IMR-90 (cell line): ENCODE results near the gene ARID3C. TPM values are rescaled to one million over a fixed set of nuclear protein-coding genes. Genes with fewer than 3 reads are reported as not detected.
A peak's percentile ranks its signal among the peaks of the same experiment; 100 is the strongest.

ENCODE experiments used
- ATAC-seq: fragments of 200-7000 bp; cut with Tn5 transposase; 2 replicates; pipeline ENCODE4 v1.9.1; 2020; ENCODE audit warnings: low read depth, mild to moderate bottlenecking, moderate library complexity
- BruUV-seq: library from RNA; stranded (reverse); fragments of 400-500 nt; replicated peaks from 2 replicates; lab custom pipeline; 2021; lab: Mats Ljungman, UMichigan
- CTCF ChIA-PET: fragments of 300-600 bp; formaldehyde crosslinking; extraction: SDS; loops from one replicate; lab custom pipeline; 2021; ENCODE audit warnings: antibody characterized with exemption; lab: Yijun Ruan, JAX
- POLR2A ChIA-PET: fragments of 300-600 bp; sonication (Branson Sonifier 250); formaldehyde crosslinking; loops from one replicate; lab custom pipeline; 2022; ENCODE audit warnings: antibody characterized with exemption; ENCODE audit not compliant: unreplicated experiment; lab: Charles Lee
- DNase-seq: peaks from one replicate; pipeline ENCODE4 v3.0.0; 2013
- H2AFZ ChIP-seq: replicated peaks from 2 replicates; pipeline ENCODE3; 2013; ENCODE audit warnings: low read length, mild to moderate bottlenecking; ENCODE audit not compliant: poor library complexity
- H2AK5ac ChIP-seq: 2 replicates; pipeline ENCODE4 v1.6.1; 2013; ENCODE audit warnings: low read depth, low read length, inconsistent platforms
- H2AK9ac ChIP-seq: replicated peaks from 2 replicates; pipeline ENCODE3; 2013; ENCODE audit warnings: mild to moderate bottlenecking, low read depth, low read length, moderate library complexity; ENCODE audit not compliant: poor library complexity
- H2BK120ac ChIP-seq: 2 replicates; pipeline ENCODE4 v1.6.1; 2013; ENCODE audit warnings: low read depth, low read length, inconsistent platforms
- H2BK15ac ChIP-seq: 3 replicates; pipeline ENCODE4 v1.6.1; 2013; ENCODE audit warnings: low read depth, low read length, inconsistent platforms
- H2BK20ac ChIP-seq: 2 replicates; pipeline ENCODE4 v1.6.1; 2013; ENCODE audit warnings: low read depth, mild to moderate bottlenecking, inconsistent platforms, low read length, moderate library complexity
- H2BK5ac ChIP-seq: 2 replicates; pipeline ENCODE4 v1.6.1; 2013; ENCODE audit warnings: mild to moderate bottlenecking, low read depth, low read length, inconsistent platforms; ENCODE audit not compliant: poor library complexity, severe bottlenecking
- H3K14ac ChIP-seq: replicated peaks from 2 replicates; pipeline ENCODE4 v1.6.1; 2013; ENCODE audit warnings: low read depth, low read length, inconsistent platforms
- H3K18ac ChIP-seq: 2 replicates; pipeline ENCODE4 v1.6.1; 2013; ENCODE audit warnings: low read depth, low read length, control low read depth
- H3K23ac ChIP-seq: 2 replicates; pipeline ENCODE4 v1.6.1; 2013; ENCODE audit warnings: low read depth, low read length, inconsistent platforms
- H3K27ac ChIP-seq: 2 replicates; pipeline ENCODE4 v1.5.1; 2013; ENCODE audit warnings: mild to moderate bottlenecking, control low read depth, low read length; ENCODE audit not compliant: insufficient read depth
- H3K27me3 ChIP-seq: 2 replicates; pipeline ENCODE4 v1.6.1; 2013; ENCODE audit warnings: low read length; ENCODE audit not compliant: control insufficient read depth, insufficient read depth
- H3K36me3 ChIP-seq: 2 replicates; pipeline ENCODE4 v1.6.1; 2013; ENCODE audit warnings: low read length, mixed read lengths; ENCODE audit not compliant: control insufficient read depth, insufficient read depth
- H3K4ac ChIP-seq: 2 replicates; pipeline ENCODE4 v1.6.1; 2013; ENCODE audit warnings: low read depth, low read length, inconsistent platforms
- H3K4me1 ChIP-seq: 2 replicates; pipeline ENCODE4 v1.6.1; 2013; ENCODE audit warnings: low read length, mixed read lengths; ENCODE audit not compliant: control insufficient read depth, insufficient read depth
- H3K4me2 ChIP-seq: 2 replicates; pipeline ENCODE4 v1.6.1; 2013; ENCODE audit warnings: low read depth, mild to moderate bottlenecking, control low read depth, low read length, moderate library complexity
- H3K4me3 ChIP-seq: 2 replicates; pipeline ENCODE4 v1.5.1; 2013; ENCODE audit warnings: low read depth, mild to moderate bottlenecking, control low read depth, low read length, moderate library complexity; ENCODE audit not compliant: insufficient read depth
- H3K56ac ChIP-seq: 2 replicates; pipeline ENCODE4 v1.6.1; 2013; ENCODE audit warnings: low read length, inconsistent platforms; ENCODE audit not compliant: insufficient read depth; ENCODE audit errors: extremely low read depth
- H3K79me1 ChIP-seq, 2 experiments: 2 replicates each; pipeline ENCODE4 v1.6.1; 2013; ENCODE audit warnings: low read length in 2 of 2, inconsistent platforms in 1 of 2, low read depth in 1 of 2
- H3K9ac ChIP-seq: 2 replicates; pipeline ENCODE4 v1.6.1; 2013; ENCODE audit warnings: low read depth, low read length, control low read depth
- H3K9me1 ChIP-seq: 2 replicates; pipeline ENCODE4 v1.6.1; 2013; ENCODE audit warnings: low read length, inconsistent platforms; ENCODE audit not compliant: insufficient read depth
- H3K9me3 ChIP-seq: 2 replicates; pipeline ENCODE4 v1.6.1; 2013; ENCODE audit warnings: low read length; ENCODE audit not compliant: control insufficient read depth, insufficient read depth
- H4K20me1 ChIP-seq: 2 replicates; pipeline ENCODE4 v1.6.1; 2013; ENCODE audit warnings: low read length, inconsistent platforms; ENCODE audit not compliant: insufficient read depth
- H4K5ac ChIP-seq: 2 replicates; pipeline ENCODE4 v1.6.1; 2013; ENCODE audit warnings: mild to moderate bottlenecking, low read depth, low read length, control low read depth
- H4K8ac ChIP-seq, 2 experiments: 2 replicates each; pipeline ENCODE4 v1.6.1; 2013; ENCODE audit warnings: low read depth in 2 of 2, low read length in 2 of 2, control low read depth in 1 of 2, inconsistent platforms in 1 of 2
- H4K91ac ChIP-seq: 2 replicates; pipeline ENCODE4 v1.6.1; 2013; ENCODE audit warnings: low read depth, low read length, inconsistent platforms; ENCODE audit not compliant: insufficient read depth
- FOS ChIP-seq: fragments of 150-350 bp; IDR thresholded peaks from 2 replicates; pipeline ENCODE4 v1.6.1; 2016; ENCODE audit warnings: low read depth, low read length
- whole genome bisulfite sequencing, 2 experiments: methylation state at CpG; one replicate each; pipeline versions ENCODE4 v1.1.5 to v1.1.7; 2013; ENCODE audit warnings: missing lambda C conversion rate in 2 of 2; ENCODE audit not compliant: insufficient read length in 1 of 2; ENCODE audit errors: extremely low coverage in 2 of 2; 5-methylcytosine and 5-hydroxymethylcytosine counted together
- dilution Hi-C: fragments of 300-500 bp; cut with HindIII; formaldehyde crosslinking; loops from one replicate; pipeline ENCODE4 v1.14.3; 2018; ENCODE audit warnings: low sequenced_read_pairs; ENCODE audit not compliant: unreplicated experiment
- in situ Hi-C: fragments of 300-500 bp; cut with MboI; formaldehyde crosslinking; loops from 3 replicates; pipeline ENCODE4 v1.14.3; 2019; ENCODE audit warnings: low sequenced_read_pairs, inconsistent platforms, mixed read lengths
- intact Hi-C: fragments of 100-400 bp; cut with micrococcal nuclease; formaldehyde crosslinking; loops from 2 replicates; pipeline ENCODE4 v1.10.0; 2022
- polyA plus RNA-seq, 3 experiments: library from polyadenylated mRNA; depleted of rRNA; stranded (reverse); fragments of >200 nt; gene quantifications; 2 replicates each; pipeline ENCODE4 v1.2.3, GENCODE V29; 2012; ENCODE audit warnings: low replicate concordance in 1 of 3
- total RNA-seq: library from RNA; depleted of rRNA; stranded (reverse); fragments of >200 nt; gene quantifications from 2 replicates; pipeline ENCODE4 v1.2.3, GENCODE V29; 2012

ARID3C gene
- total and polyA plus RNA-seq, 2 of the 4 experiments (the other 2 are of a cell fraction), result 0.07 TPM; not detected in 1

DNA sequence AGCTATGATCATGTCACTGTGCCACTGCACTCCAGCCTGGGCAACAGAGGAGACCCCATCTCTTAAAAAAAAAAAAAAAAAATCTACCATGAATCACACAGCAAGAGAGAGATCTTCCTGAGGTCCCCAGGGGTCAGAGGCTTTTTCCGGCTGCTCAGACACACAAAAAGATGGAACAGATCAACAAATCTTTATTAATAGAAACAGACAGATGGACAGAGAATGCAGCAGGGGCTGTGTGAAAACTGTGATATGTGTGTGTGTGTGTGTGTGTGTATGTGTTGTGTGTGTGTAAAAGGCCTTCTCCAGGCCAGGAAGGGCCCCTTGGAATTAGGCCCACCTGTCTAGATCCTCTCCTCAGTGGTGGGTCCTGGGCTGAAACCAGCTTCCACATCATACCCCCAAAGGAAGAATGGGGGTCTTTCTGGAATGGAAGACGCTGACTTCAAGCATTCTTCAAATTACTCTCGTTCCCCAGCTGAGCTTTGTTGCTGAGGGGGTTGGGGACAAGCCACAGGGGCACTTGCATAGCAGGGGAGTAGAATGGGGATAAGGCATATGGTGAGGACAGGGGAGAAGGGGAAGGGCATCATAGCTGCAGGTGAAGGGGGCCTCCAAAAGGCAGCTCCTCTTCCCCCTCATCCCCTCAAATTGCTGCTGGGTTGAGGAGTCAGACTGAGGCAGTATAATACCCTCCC, 5.8 kb upstream of the ARID3C start:
- Histone ChIP-seq H3K9me3 (no peaks in the 10 kb centered on the region), H3K4ac (no peak overlapping the region), H3K14ac (no peak overlapping the region), H3K79me1 (peaks cover 13 to 36% of the 10 kb centered on the region in 2 experiments), H3K18ac (no peak overlapping the region), H3K4me3 (no peak overlapping the region), H3K4me2 (no peak overlapping the region), H2AFZ (no peak overlapping the region), H4K20me1 (peaks cover 9% of the 10 kb centered on the region; the same call in 1 of the 2 replicates), H4K8ac (no peak overlapping the region), H2BK5ac (no peak overlapping the region), H2BK15ac (no peak overlapping the region), H3K27me3 (peaks cover 16% of the 10 kb centered on the region), H3K9ac (no peak overlapping the region), H4K91ac (no peak overlapping the region), H2AK9ac (no peak overlapping the region), H3K9me1 (peaks cover 13% of the 10 kb centered on the region; the same call in 1 of the 2 replicates), H2BK120ac (no peak overlapping the region), H2BK20ac (no peak overlapping the region), H3K23ac (no peak overlapping the region), H2AK5ac (no peak overlapping the region), H3K36me3 (peaks cover 6% of the 10 kb centered on the region), H3K56ac (no peak overlapping the region), H4K5ac (no peak overlapping the region), H3K4me1 (peaks cover 4% of the 10 kb centered on the region), H3K27ac (no peak overlapping the region)
- TSS peak; percentile 86 for BruUV-seq
- TF ChIP-seq FOS, result no peak
- intact Hi-C loops (loop anchor here (1.0 kb wide), 2 partner anchors 22 to 86 kb away; partner anchors contain the start of gene RPP25L), in situ Hi-C loops (no loop called here), dilution Hi-C loops (no loop called here)
- no peak for ATAC-seq
- ChIA-PET CTCF (interaction anchor here (1.3 to 1.7 kb wide), 3 partner anchors 12 to 30 kb away, joined by 3 to 16 read pairs (median 6); partner anchors contain the start of genes DCTN3 and GALT), POLR2A (no interaction called here)
- no peak for DNase-seq
- WGBS, 2 experiments, result no CpG with 5 or more reads among the region's 3 CpGs
